ENCODE results near the gene PKIB.

DNA sequence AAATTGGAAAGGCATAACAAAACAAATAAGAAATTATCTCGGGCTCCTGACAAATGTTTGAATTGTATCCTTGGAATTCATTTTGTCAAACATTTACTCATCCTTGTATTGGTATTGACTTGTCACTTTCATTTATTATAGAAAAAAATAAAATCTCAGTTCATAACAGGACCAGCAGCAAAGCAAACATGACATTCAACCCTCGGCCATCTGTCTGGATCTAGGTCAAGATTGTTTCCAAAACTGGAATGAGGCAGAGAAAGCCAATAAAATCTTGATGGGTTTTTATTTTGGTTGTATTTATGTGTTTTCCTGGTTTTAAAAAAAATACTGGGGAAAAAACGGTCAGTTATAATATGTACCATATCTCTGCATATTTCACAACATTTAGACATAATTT, 126.4 kb downstream of the PKIB start:
- no peak for TF ChIP-seq CTCF (IDR thresholded peaks at IDR 0.05)
- TF ChIP-seq POLR2A (IDR thresholded peaks at IDR 0.05) = no peak
- no peak for TF ChIP-seq EP300 (IDR thresholded peaks at IDR 0.05)

All from ovary (tissue), 3 donors.